GM19023 (cell line): ENCODE results near the gene SMAD7.

Experiments used
- ATAC-seq: cut with Tn5 transposase; IDR thresholded peaks from one replicate; pipeline ENCODE4 v1.9.1; 2021; ENCODE audit warnings: mild to moderate bottlenecking, moderate library complexity; ENCODE audit not compliant: unreplicated experiment

SMAD7 gene

DNA sequence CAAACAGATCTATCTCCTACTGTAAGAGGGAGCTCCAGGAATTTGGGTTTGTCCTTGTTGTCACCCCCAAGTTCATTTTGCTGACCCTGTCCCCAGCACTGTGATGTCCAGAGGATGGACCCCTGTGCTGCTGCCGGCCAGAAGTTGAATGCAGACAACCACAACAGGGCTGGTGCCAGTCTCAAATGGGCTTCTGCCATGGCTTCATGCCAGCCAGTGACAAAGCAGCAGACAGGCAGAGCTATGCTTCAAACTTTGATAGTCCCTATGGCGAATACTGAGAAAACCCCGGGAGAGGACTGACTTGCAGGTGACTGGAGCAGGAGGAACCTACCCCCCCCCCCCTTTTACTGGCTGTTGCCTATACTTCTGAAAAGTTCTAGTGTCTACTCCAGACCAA lies 3.2 kb downstream of the SMAD7 start:
- ATAC-seq: no peak

DNA sequence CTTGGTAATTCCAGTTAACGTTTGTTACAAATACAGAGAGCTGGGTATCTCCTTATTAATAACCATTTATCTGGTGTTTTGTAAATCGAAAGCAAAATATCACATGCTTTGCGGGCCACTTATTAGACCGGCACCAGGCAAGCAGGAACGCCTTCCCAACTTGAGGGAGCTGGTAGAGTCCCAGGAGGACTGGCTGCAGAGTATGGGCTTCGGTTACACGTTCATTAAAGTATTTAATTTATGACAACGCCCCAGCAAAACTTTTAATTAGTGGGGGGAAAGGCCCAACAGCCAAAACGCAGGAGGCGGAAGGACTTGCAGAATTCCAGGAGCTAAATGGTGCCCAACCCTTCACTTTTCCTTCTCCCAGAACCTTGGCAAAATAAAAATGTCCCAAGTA lies 3.7 kb downstream of the SMAD7 start:
- no peak for ATAC-seq

DNA sequence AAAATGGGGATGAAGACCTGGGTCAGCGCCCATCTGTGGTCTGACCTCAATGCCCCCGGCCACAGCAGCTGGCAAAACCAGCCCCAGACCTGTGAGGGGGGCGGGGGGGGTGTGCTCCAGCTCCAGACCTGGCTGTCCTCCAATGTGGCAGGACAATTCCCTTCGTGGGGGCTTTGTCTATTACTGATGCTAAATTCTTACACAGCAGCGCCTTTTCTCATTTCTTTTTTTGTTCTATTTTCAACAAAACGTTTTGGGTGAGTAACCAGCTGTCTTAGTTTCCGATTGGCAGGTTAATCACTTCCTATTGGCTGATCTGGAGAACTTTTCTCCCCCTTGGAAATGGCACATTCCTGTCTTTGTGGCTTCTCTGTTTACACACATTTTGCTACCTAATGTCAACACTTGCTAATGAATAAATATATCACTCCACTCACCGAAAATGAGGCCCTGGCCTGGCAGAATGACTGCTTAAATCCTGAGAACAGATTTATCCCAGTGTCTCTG lies 4.4 kb downstream of the SMAD7 start:
- ATAC-seq: no peak

DNA sequence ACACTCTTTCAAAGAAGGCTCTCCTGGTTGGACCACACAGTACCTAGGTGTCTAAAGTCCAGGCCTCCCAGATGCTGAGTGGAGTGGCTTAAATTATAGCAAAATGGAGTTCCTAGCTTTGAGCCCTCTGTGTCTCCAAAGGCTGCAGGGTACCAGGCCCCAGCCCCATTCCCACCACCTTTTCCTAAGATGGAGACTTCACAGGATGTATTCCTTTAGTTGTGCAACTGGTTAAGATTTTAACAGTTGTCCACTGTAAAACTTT lies 4.9 kb downstream of the SMAD7 start:
- ATAC-seq: no peak

DNA sequence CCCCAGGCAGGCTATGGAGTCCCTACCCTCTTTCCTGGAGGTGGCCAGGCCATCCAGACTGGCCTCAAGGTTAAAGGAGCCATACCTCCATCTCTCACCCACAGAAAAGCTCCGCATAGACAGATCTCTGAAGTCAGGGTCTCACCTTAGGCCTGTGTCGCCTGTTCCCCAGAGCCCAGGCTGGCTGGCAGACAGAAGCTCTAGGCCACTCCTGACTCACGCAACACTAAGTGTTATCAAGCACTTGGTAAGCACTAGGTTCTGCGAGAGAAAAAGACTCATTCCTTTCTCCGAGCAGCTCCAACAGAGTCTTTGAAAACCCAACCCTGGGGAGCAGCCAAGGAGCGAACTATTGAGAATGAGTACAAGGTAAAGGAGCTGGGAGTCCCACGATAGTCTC lies 6.1 kb downstream of the SMAD7 start:
- ATAC-seq: no peak

DNA sequence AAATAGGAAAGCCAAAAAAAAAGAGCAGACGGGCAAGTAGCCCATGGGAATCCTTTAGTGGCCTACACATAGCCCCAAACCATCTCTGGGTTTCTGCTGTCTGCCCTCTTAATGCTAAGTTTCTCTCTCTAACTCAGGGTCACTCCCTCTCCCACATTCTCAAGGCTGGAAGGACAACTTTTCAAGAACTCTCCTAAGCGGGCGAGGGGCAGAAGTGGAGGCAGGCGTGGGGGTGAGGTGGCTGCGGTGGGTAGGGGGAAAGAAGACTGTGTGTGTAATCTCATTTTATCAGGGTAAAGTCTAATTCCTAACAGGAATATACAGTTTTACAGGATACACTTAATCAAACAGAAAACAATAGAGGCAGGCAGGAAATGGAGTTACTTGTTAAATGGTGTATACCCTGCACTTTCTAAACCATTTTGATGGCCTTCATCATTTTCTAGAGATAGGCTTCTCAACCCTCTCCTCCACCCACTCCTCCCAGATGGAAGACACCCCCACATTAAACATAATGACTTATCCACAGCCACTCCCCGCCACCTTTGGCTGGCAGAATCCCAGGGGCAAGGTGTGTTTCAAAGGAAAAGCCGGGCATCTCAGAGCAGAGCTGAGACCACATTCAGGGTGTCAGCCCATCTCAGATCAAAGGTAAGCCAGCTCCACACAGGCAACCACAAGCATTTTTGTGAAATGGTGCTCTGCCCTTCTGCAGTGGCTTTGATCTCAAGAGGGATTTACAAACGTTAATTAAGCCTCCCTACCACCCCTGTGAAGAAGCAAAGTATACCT lies 6.8 kb downstream of the SMAD7 start:
- no peak for ATAC-seq

DNA sequence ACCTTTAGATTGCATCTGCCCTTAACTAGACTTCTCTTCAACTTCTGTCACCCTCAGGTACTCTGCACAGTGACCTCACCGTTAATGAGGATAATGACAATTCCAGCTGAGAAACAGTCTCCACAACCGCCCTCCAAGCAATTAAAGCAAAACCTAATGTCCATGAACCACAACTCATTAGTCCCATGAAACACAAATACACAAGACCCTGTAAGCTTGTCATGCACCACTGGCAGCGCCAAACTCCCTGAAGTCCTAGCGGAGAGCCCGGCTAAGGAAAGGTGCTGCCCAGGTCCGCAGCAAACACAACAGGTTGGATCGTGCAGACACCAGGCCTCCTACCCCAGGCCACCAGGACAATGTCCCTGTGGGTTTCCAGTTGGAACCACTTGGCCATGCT lies 7.4 kb downstream of the SMAD7 start:
- no peak for ATAC-seq

DNA sequence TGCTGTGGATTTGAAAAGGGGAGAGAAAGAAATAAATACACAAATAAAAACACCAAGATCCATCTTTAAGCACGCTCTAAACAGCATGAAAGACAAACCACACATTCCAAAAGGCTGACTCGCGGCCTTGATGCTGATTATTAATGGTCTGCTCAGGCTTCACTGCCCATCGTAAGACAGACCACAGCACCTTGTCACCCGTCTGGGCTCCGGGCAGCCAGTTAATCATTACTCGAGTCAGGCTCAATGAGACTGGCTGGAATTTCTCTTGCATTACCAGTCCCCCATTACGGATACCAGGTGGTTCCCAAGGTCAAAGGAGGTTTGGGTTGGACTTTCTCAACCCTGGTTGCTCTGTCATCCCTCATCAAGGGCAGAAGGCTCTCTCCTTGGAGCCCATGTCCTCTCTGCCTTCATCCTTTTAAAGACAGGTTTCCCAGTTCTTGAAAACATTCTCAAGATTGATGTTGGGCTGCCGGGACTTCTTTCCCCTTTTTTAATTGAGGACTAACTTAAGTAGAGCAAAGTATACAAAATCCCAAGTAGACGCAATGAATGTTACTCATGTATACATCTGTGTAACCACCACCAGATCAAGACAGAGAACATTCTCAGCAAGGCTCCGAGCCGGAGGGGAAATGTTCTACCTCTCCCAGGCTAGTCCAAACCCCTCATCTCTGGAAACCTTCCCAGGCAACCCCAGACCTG lies 8.1 kb downstream of the SMAD7 start:
- no peak for ATAC-seq

DNA sequence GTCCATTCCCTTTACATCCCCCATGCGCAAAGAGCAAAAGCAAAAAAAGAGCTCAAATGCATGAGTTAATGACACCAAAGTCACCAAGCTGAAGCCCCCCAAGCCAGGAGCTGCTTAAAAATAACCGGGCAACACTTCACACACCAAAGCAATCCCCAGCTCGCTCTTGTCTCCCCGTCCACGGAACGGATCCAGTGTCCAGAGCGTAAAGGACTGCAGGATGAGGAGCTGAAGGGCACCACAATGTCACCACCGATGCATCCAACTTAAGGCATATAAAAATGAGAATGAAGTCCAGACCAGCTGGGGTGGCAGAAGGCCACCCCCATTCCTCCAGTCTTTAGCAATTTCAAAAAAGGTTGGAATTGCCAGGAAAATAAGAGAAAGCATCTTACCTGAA lies 8.7 kb downstream of the SMAD7 start:
- no peak for ATAC-seq

DNA sequence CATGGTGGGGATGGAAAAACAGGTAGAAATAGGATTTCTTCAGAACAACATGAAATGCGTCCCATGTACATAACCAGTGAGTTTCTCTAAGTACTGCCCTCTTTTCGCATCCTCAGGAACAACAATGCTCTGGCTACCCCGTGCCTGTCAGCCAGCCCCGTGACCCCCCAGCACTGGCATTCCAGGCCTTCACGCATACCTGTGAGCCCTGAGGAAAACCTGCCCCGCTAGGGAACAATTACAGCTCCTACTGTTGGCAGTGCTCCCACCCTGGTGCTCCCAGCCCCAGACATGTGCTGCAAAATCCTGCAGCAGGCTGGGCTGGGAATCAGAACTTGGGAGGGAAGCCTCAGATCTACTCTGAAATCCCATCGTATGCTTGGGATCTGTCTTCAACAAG lies 9.1 kb downstream of the SMAD7 start:
- no peak for ATAC-seq

DNA sequence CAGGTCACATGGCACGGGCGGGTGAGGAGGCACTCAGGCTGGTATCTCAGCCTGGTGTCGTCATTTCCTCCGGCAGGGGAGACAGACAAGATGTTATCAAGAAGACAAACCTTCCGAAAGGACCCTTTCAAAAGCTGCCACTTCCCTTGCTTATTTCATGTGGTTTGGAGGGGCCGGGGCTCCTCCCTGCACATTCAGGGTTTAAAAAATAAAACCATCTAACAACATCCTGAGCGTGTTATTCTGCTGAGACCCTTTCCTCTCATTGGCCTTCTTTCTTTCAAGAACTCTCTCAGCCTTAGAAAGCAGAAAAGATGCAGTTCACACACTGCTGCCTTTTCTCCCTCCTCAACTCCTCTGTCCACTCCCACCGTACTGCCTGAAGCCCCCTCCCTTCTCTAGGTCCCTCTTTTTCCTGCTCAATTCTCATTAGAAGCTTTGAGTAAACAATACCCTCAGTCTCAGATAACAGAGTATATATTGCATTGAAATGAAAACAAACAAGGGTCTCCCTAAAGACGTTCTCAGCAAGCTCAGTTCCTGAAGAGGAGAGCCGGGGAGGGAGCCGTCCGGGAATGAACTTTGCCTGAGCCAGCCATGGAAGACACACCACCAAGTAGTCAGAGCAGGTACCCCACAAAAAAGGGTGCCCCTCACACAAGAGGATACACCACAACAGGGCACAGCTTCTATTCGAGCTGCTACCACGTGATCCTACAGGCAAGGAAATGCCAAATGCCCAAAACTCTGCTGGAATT lies 9.7 kb downstream of the SMAD7 start:
- no peak for ATAC-seq

DNA sequence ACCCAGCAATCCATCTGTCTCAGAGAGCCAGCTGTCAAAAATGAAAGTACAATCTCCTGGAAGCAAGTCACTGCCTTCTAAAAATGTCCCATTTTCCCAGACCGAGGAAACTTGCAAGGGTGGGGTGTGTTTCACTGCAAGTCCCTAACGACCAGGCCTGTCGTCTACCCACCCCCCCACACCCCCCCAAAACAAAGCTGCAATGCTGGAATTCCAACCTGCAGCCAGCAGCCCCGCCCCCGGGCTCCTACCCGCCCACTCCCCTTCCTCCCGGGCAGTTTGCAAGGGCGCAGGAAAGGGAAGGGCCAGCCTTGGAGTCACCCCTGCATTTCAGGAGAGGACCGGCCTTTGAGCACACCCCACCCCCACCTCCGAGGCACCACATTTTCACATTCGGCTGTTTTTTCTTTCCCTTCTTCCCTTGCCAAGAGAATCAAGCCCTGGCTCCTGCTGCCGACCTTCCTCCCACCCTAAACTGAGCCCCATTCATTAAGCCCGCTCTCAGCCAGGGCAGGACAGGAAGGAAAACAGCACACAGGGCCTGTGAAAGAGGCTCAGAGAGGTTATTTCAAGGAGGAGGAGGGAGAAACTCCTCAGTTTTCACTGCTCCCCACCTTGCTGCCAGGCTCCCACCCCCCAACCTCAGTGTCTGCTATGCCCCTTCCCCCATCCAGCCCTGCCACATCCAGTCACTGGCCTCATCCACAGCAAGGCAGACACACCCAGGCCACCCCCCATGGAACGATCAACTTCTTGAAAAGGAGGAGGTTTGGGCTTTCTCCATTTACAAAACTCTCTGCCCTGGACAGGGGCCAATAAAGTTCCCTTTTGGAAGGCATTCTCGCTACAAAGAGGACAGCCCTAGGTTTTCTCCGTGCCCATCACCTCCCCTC lies 11.3 kb downstream of the SMAD7 start:
- ATAC-seq: no peak

DNA sequence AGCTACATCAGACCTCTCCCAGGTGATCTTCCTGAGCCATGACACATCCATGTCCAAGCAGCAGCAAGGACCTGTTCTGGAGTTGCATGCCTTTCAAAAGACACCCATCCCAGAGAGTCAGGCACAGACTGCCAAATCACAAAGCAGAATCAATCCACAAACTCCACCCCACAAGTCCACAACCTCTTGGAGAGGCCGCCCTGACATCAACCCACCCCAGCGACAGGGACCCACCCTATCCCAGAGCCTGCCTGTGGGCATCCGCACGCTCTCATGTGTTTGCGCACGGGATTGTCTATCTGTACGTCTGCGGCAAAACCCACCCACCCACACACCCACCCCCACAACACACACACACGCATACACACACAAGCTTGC lies 11.9 kb downstream of the SMAD7 start:
- ATAC-seq: no peak

DNA sequence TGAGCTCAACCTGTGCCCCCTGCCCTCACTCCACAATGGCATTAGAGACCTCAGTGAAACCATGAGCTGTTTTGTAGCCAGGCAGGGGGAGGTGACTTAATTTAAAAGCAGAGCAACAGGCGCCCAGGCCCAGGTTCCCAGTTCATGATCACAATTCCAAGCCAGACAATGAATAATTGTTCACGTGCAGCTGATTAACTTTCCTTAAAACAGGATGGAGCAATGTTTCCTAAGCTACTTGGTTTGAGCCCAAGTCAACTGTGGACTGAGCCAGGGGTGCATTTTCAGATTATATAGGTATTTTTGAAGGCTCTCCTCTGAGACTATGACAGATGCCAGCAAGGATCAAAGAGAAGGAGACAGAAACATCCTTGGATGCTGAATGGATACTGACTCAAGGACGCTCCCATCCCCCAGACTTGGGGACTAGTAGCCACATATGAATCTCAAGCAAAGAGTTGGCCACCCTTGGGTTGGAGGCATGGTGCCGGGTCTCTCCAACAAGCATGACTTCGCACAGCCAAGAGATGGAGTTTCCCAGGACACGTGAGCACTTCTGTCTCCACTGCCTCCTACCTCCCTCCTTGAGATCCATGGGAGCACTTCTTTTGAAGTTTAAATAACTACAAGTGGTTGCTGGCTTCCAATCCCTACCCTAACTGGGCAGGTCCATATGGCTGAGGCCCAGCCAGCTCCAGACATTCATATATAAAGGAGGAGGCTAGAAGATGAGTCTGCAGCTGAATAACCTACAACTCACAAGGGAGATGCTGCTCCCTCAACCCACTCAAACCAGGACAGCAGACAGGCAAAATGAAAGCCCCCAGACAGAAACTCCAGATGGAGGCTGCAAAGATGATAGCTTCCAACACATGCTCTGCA lies 12.7 kb downstream of the SMAD7 start:
- no peak for ATAC-seq

DNA sequence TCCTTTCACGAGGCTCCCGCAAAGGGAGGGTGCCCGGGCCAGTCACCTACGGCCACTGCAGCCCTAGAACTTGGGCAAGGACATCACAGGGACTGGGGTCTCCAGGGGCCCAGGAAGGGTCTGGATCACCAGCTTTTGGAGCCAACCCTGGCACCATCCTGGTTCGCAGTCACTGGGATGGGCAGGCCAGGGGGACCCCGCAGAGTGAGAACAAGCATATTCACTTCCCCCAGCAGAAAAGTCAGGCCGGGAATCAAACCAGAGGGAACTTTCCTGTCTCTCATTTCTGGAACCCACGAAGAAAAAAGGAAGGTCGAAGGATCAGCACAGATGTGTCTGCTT lies 15.4 kb downstream of the SMAD7 start:
- no peak for ATAC-seq

DNA sequence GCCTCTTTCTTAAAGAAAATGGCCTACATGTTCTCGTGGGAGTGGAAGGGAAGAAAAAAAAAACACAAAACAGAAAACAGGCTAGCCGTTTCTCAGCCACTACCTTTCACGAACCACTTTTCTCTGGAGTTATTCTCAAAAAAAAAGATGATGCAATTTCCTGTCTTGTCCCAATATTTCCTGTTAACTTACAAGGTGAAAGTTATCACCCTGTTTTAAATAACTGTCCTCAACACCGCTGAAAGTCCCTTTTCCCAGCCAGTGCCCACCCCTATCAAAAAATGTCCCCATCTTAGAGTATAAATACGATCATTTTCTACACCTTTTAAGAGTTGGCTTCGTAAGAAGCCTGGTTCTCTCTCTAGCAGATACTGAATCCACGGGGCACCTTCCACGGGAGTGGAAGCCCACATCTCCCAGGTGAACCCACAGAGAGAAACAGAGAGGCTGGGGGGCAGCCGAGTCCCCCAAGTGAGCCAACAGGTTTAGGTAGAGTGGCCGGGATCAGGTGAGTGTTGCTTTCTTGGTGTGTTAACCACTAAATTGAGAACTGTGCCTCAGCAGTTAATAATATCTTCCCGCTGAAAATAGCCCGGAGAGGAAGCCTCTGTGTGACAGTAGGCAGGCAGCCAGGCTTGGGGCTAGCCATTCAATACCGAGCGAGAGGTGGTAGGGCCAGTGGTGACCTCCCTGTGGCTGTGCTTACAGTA lies 15.9 kb downstream of the SMAD7 start:
- peak; percentile 54 for ATAC-seq

DNA sequence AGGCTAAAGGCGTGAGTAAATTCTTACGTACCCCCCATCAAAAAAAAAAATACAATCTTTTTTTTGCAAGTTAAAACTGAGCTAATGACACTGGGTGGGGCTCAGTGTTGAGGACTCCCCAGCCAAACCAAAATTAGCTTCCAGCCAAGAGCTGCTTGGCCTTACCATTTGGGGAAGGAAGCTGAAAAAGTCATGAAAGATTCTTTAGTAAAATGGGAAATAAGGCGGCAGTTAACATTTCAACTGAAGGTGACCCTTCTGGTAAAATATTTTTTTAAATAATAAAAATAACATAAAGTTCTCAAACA lies 16.4 kb downstream of the SMAD7 start:
- ATAC-seq: no peak

DNA sequence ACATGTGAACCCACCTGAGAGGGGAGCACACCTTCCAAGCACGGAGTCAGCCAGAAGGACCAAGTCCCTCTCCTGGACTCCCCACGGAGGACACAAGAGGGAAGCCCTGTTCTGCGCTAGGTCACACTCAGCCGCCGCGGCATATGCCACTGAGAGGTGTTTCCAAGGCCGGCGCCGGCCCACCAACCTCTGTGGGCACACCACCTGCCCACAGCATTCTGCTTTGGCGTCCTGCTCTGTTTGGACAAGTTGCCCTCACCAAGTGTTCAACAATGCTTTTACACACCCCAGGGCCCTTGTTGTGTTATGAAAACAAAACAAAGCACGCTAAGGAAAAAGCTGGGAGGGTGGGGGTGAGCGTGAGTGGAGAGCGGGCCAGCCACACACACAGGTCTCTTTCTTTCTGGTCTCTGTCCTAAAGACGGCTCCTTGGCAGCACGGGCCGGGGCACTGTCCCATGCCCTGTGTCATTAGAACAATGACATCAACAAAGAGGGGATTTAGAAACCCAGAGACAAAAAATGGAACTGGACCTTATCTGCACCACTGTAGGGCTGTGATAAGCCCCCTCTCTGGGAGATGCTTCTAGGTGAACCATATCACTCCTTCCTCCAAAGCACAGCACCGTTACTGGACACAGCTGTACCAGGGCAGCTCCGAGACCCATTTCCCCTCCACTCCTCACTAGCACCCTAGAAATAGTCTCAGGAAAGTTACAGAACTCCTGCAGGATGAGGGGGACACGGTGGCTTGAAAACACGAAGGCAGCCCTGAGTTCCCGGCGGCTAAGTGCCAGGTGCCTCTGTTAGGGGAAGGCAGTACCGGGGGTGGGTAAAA lies 17.0 kb downstream of the SMAD7 start:
- no peak for ATAC-seq
